Measurements from ENCODE around the gene NUP58.

DNA sequence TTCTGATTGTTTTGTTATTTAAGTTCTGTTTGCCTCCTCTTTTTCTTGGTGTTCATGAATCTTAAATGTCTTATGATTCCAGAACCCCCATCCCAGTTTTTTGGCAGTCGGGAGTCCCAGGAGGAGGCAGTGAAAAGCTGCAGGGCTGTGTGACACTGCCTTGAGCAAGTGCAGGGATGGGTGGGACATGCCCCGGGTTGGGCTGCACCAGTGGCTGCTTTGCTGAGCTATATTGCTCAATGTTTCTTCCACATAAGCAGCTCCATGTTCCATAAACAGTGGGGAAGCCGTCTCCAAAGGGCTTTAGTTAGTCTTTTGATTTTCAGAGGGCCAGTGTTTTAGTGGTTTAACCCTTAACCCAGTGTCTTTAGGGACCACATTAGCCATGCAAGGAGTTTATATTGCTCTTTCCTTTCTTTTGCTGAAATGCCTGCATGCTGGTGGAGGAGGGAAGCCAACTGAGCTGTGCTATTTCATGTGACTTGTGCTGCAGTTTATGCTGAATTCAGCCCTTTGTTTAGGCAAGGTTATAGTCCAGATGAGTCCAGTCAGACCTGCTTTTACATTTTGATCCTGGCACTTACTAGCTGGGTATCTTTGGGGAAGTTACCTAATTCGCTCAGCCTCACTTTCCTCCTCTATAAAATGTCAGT is 83.5 kb downstream of the NUP58 start:
- TF ChIP-seq, protein P1, sequence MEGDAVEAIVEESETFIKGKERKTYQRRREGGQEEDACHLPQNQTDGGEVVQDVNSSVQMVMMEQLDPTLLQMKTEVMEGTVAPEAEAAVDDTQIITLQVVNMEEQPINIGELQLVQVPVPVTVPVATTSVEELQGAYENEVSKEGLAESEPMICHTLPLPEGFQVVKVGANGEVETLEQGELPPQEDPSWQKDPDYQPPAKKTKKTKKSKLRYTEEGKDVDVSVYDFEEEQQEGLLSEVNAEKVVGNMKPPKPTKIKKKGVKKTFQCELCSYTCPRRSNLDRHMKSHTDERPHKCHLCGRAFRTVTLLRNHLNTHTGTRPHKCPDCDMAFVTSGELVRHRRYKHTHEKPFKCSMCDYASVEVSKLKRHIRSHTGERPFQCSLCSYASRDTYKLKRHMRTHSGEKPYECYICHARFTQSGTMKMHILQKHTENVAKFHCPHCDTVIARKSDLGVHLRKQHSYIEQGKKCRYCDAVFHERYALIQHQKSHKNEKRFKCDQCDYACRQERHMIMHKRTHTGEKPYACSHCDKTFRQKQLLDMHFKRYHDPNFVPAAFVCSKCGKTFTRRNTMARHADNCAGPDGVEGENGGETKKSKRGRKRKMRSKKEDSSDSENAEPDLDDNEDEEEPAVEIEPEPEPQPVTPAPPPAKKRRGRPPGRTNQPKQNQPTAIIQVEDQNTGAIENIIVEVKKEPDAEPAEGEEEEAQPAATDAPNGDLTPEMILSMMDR (IDR thresholded peaks at IDR 0.05; ENCODE audit: low read length) = no peak
- no peak for TF ChIP-seq EZH2 (IDR thresholded peaks at IDR 0.05; ENCODE audit: borderline replicate concordance, low read length)

Data from OCI-LY1 (cell line).